Measurements from ENCODE around the gene SRMS.

DNA sequence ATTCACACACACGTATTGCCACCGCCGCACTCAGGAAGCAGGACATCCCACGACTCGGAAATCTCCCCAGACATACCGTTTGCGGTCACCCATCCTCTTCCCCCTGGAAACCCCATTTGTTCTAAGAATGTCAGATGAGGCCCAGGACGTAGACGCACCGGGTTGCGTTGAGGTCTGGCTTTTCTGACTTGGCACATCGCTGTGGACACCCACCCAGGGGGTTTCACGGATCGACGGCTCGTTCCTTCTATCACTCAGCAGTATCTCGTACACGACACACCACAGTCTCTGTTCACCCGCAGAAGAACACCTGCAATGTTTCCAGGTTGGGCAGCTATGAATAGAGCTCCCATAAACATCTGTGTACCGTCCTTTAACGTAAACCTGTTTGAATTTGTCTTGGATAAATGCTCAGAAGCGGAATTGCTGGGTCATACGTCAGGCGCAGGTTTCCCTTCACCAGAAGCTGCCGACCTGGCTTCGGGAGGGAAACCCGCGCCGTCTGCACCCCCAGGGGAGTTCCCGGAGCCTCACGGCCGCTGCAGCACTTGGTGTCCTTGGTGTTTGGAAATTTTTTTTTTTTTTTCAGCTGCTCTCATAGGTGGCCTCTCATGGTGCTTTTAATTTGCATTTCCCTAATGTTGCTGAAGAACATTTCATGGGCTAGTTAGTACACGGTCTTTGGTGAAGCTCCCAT, 39.3 kb downstream of the SRMS start:
- TF ChIP-seq, protein P1, sequence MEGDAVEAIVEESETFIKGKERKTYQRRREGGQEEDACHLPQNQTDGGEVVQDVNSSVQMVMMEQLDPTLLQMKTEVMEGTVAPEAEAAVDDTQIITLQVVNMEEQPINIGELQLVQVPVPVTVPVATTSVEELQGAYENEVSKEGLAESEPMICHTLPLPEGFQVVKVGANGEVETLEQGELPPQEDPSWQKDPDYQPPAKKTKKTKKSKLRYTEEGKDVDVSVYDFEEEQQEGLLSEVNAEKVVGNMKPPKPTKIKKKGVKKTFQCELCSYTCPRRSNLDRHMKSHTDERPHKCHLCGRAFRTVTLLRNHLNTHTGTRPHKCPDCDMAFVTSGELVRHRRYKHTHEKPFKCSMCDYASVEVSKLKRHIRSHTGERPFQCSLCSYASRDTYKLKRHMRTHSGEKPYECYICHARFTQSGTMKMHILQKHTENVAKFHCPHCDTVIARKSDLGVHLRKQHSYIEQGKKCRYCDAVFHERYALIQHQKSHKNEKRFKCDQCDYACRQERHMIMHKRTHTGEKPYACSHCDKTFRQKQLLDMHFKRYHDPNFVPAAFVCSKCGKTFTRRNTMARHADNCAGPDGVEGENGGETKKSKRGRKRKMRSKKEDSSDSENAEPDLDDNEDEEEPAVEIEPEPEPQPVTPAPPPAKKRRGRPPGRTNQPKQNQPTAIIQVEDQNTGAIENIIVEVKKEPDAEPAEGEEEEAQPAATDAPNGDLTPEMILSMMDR (IDR thresholded peaks at IDR 0.05): no peak
- no peak for TF ChIP-seq POLR2A (IDR thresholded peaks at IDR 0.05)

All from testis (tissue), 2 donors.